Measurements from ENCODE around the gene TDRD1. TPM values are rescaled to one million over a fixed set of nuclear protein-coding genes. Genes with fewer than 3 reads are reported as not detected.

Gene TDRD1
- total RNA-seq, 1 donor from 2014 or later: 0.53 TPM

GRCh38 chr10:114242235-114242634 is 63.1 kb downstream of the TDRD1 start:
- Histone ChIP-seq H3K36me3 (no peaks in the 10 kb centered on the region), H3K27me3 (peaks cover 9% of the 10 kb centered on the region), H3K27ac (no peak overlapping the region), H3K4me1 (peaks cover 5 to 7% of the 10 kb centered on the region in 2 donors), H3K4me3 (no peak overlapping the region), H3K9me3 (no peaks in the 10 kb centered on the region)
- no peak for DNase-seq (ENCODE audit: low spot score in 2 of 2)
- intact Hi-C loops (cut with DNase I): no loop called here
- TF ChIP-seq CTCF (IDR thresholded peaks at IDR 0.05): no peak

GRCh38 chr10:114243661-114244060 is 64.5 kb downstream of the TDRD1 start:
- H3K36me3 ChIP-seq: no peaks in the 10 kb centered on the region
- peaks cover 9% of the 10 kb centered on the region for H3K27me3 ChIP-seq
- no peak for TF ChIP-seq CTCF (IDR thresholded peaks at IDR 0.05)
- H3K9me3 ChIP-seq: no peaks in the 10 kb centered on the region
- intact Hi-C loops (cut with DNase I): no loop called here
- peaks cover 5 to 7% of the 10 kb centered on the region in 2 donors for H3K4me1 ChIP-seq
- H3K27ac ChIP-seq: no peak overlapping the region
- H3K4me3 ChIP-seq: no peak overlapping the region
- DNase-seq (ENCODE audit: low spot score in 2 of 2): no peak

DNA sequence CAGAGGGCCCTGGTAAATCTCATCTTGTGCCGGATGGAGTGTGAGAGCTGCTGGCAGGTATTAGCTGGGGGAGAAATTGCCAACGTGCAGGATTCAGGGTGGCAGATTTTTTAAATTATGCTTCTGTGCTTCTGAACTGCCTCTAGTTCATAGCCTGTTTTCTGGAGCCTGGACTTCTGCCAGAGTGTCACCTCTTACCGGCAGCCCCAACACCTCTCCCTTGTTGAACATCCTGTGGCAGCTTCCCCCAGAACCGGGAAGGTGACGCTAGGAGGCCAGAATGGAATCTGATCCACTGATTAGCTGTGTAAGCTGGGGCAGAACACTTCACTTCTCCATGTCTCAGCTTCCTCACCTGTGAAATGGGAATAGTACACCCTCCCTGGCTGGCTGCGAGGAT is 65.0 kb downstream of the TDRD1 start:
- H3K36me3 ChIP-seq: no peaks in the 10 kb centered on the region
- no peaks in the 10 kb centered on the region for H3K9me3 ChIP-seq
- no peak overlapping the region for H3K4me3 ChIP-seq
- no peak for DNase-seq (ENCODE audit: low spot score in 2 of 2)
- peaks cover 5 to 6% of the 10 kb centered on the region in 2 donors for H3K4me1 ChIP-seq
- peaks cover 8% of the 10 kb centered on the region for H3K27me3 ChIP-seq
- H3K27ac ChIP-seq: no peak overlapping the region
- intact Hi-C loops (cut with DNase I): no loop called here
- no peak for TF ChIP-seq CTCF (IDR thresholded peaks at IDR 0.05)

GRCh38 chr10:114245121-114245791 is 66.1 kb downstream of the TDRD1 start:
- H3K9me3 ChIP-seq: no peaks in the 10 kb centered on the region
- DNase-seq (ENCODE audit: low spot score in 2 of 2): no peak
- no peak overlapping the region for H3K4me3 ChIP-seq
- intact Hi-C loops (cut with DNase I): no loop called here
- H3K36me3 ChIP-seq: no peaks in the 10 kb centered on the region
- H3K4me1 ChIP-seq: no peaks in the 10 kb centered on the region
- H3K27ac ChIP-seq: no peak overlapping the region
- no peak for TF ChIP-seq CTCF (IDR thresholded peaks at IDR 0.05)
- H3K27me3 ChIP-seq: no peaks in the 10 kb centered on the region

DNA sequence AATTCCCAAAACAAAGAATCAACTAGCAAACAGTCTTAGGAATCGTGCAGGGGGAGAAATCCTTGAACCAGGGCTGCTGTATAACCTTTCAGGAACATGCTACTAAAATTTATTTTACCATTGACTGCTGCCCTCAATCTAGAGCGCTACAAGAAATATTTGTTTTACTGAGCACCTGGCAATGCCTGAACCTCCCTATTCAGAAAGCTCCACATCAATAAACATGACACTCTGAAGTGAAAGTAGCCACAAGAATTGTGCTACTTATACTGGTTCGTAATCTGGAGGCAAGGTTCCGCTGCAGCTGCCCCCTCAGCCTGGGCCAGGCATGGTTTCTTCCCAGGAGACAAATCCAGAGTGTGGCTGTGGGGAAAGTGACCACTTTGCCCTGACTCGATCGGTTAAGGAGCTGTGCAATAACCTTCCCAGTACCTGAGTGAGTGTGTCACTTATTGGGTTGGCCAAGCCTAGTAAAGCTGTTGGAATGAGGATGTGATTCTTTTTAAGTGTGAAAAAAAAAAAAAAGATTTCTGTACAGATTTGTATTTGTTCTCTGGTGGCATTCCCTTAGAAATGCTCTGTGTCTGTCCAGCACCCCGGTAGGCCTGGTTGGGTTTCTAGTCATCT is 67.6 kb downstream of the TDRD1 start:
- TF ChIP-seq CTCF (IDR thresholded peaks at IDR 0.05): no peak
- Histone ChIP-seq H3K27ac (no peak overlapping the region), H3K4me3 (no peak overlapping the region), H3K9me3 (no peaks in the 10 kb centered on the region), H3K27me3 (no peaks in the 10 kb centered on the region), H3K4me1 (no peaks in the 10 kb centered on the region), H3K36me3 (no peaks in the 10 kb centered on the region)
- DNase-seq (ENCODE audit: low spot score in 2 of 2): no peak
- intact Hi-C loops (cut with DNase I): no loop called here
